K562 (cell line): ENCODE results near the gene AIRE.

Experiments
- CCNT2 ChIP-seq: IDR thresholded peaks from 2 replicates; pipeline ENCODE4 v1.6.1; 2011; ENCODE audit warnings: borderline replicate concordance, low read depth, mild to moderate bottlenecking, moderate library complexity, mixed read lengths, low read length; ENCODE audit not compliant: insufficient read length; ENCODE audit errors: extremely low read depth
- CHCHD3 ChIP-seq: fragments of 250-450 bp; sonication (Bioruptor Pico); IDR thresholded peaks from 2 replicates; pipeline ENCODE4 v2.1.2; 2022; ENCODE audit warnings: mild to moderate bottlenecking
- CHD4 ChIP-seq: fragments of 200-600 bp; sonication (generic); IDR thresholded peaks from 3 replicates; pipeline ENCODE4 v1.6.1; 2012; ENCODE audit warnings: low read depth, mild to moderate bottlenecking, mixed read lengths, low read length, inconsistent platforms; ENCODE audit not compliant: insufficient read depth, insufficient replicate concordance, poor library complexity, severe bottlenecking
- CTCF ChIP-seq, 3 experiments: IDR thresholded peaks in 2 of 3; conservative IDR thresholded peaks in 1 of 3; 2 replicates each; pipeline ENCODE4 v1.5.1; 2011 to 2012; ENCODE audit warnings: low read length in 3 of 3, mild to moderate bottlenecking in 3 of 3, control low read depth in 2 of 3, improper control_type of control experiment in 1 of 3, inconsistent platforms in 1 of 3, low read depth in 1 of 3, mixed read lengths in 1 of 3, moderate library complexity in 1 of 3; ENCODE audit not compliant: insufficient read depth in 2 of 3
- E2F4 ChIP-seq: sonication (generic); formaldehyde crosslinking; IDR thresholded peaks from 2 replicates; pipeline ENCODE4 v1.8.0; 2022; ENCODE audit warnings: mild to moderate bottlenecking, low read depth, missing genetic modification reagents
- E2F5 ChIP-seq: sonication (generic); formaldehyde crosslinking; IDR thresholded peaks from 2 replicates; pipeline ENCODE4 v1.8.0; 2022; ENCODE audit warnings: mild to moderate bottlenecking, missing genetic modification reagents
- FOS ChIP-seq: IDR thresholded peaks from 3 replicates; pipeline ENCODE4 v1.6.1; 2011; ENCODE audit not compliant: insufficient read length; ENCODE audit errors: extremely low read depth
- GTF2F1 ChIP-seq: IDR thresholded peaks from 2 replicates; pipeline ENCODE4 v1.6.1; 2011; ENCODE audit warnings: low read depth, low read length, improper control_type of control experiment
- HOMEZ ChIP-seq: fragments of 250-450 bp; sonication (Bioruptor Pico); IDR thresholded peaks from 2 replicates; pipeline ENCODE4 v1.4.0; 2020; ENCODE audit warnings: mild to moderate bottlenecking, moderate library complexity
- POLR2A ChIP-seq: fragments of 450-650 bp; conservative IDR thresholded peaks from 2 replicates; pipeline ENCODE4 v1.6.1; 2016
- RAD21 ChIP-seq, 2 experiments: fragments of 250-450 bp in 1 of 2; fragments of 450-650 bp in 1 of 2; sonication (Bioruptor Pico) in 1 of 2; formaldehyde crosslinking in 1 of 2; IDR thresholded peaks in 1 of 2; conservative IDR thresholded peaks in 1 of 2; 2 replicates each; pipeline versions ENCODE4 v1.4.0 to v1.8.0; 2020 to 2022; ENCODE audit warnings: mild to moderate bottlenecking in 2 of 2, moderate library complexity in 1 of 2
- REST ChIP-seq, 2 experiments: fragments of 450-650 bp; formaldehyde crosslinking in 1 of 2; IDR thresholded peaks; 2 replicates each; pipeline versions ENCODE4 v1.4.0 to v1.6.1; 2014 to 2020; ENCODE audit warnings: mild to moderate bottlenecking in 2 of 2, borderline replicate concordance in 1 of 2, low read depth in 1 of 2
- SP2 ChIP-seq: IDR thresholded peaks from 2 replicates; pipeline ENCODE4 v1.6.1; 2011; ENCODE audit warnings: mild to moderate bottlenecking, low read depth, low read length, moderate library complexity; ENCODE audit not compliant: poor library complexity, severe bottlenecking; ENCODE audit errors: extremely low read depth

GRCh38 chr21:44325386-44326271, 40.0 kb downstream of the AIRE start:
- TF ChIP-seq FOS, result no peak
- TF ChIP-seq REST (IDR thresholded peaks at IDR 0.05; ENCODE audit: borderline replicate concordance), result no peak
- TF ChIP-seq REST (CRISPR knock-in tag; IDR thresholded peaks at IDR 0.05; ENCODE audit: low read depth), result no peak
- no peak for TF ChIP-seq HOMEZ (CRISPR knock-in tag)
- TF ChIP-seq CHD4, result no peak
- TF ChIP-seq RAD21 (CRISPR knock-in tag; conservative IDR thresholded peaks at IDR 0.05 in 1 of 2, IDR thresholded peaks at IDR 0.05 in 1 of 2), result no peak
- TF ChIP-seq CTCF (IDR thresholded peaks at IDR 0.05 in 2 of 3, conservative IDR thresholded peaks at IDR 0.05 in 1 of 3; ENCODE audit: insufficient read depth in 2 of 3, low read depth in 1 of 3, low read length in 3 of 3), result no peak
- TF ChIP-seq CCNT2, result no peak
- TF ChIP-seq CHCHD3 (CRISPR knock-in tag), result no peak
- TF ChIP-seq SP2, result no peak
- no peak for TF ChIP-seq E2F4 (CRISPR knock-in tag)
- TF ChIP-seq GTF2F1, result no peak
- no peak for TF ChIP-seq E2F5 (CRISPR knock-in tag)
- TF ChIP-seq POLR2A, result no peak
